Activated T-cell treated with anti-CD3 and anti-CD28 coated beads, Interleukin-2, amount 50 U/mL, for 4 hours (primary cell): Measurements from ENCODE around the gene TCERG1L. TPM values are rescaled to one million over a fixed set of nuclear protein-coding genes. Genes with fewer than 3 reads are reported as not detected.

Experiments used
- ATAC-seq, 2 donors: fragments of 200-7000 bp; cut with Tn5 transposase; one replicate each; pipeline ENCODE4 v1.10.0; 2021
- DNase-seq: peaks from one replicate; pipeline ENCODE4 v3.0.0-alpha.2; 2020
- H3K27me3 Mint-ChIP-seq: one replicate; pipeline ENCODE4 v1.8.0; 2021; ENCODE audit warnings: low read depth, mixed read lengths
- H3K36me3 Mint-ChIP-seq: one replicate; pipeline ENCODE4 v1.8.0; 2022; ENCODE audit warnings: mixed read lengths; ENCODE audit not compliant: insufficient read depth
- H3K4me1 Mint-ChIP-seq: one replicate; pipeline ENCODE4 v1.8.0; 2021; ENCODE audit warnings: low read depth, mixed read lengths
- H3K4me3 Mint-ChIP-seq: one replicate; pipeline ENCODE4 v1.8.0; 2021; ENCODE audit warnings: mild to moderate bottlenecking, moderate library complexity, mixed read lengths
- H3K9me3 Mint-ChIP-seq: one replicate; pipeline ENCODE4 v1.8.0; 2021; ENCODE audit warnings: mixed read lengths
- total RNA-seq, 3 donors: library from RNA; stranded (reverse); gene quantifications; one replicate each; pipeline ENCODE4 v1.2.1, GENCODE V29; 2021

Gene TCERG1L
- total RNA-seq, 3 donors from 2014 or later: 0.11 to 0.13 TPM; not detected in 1

DNA sequence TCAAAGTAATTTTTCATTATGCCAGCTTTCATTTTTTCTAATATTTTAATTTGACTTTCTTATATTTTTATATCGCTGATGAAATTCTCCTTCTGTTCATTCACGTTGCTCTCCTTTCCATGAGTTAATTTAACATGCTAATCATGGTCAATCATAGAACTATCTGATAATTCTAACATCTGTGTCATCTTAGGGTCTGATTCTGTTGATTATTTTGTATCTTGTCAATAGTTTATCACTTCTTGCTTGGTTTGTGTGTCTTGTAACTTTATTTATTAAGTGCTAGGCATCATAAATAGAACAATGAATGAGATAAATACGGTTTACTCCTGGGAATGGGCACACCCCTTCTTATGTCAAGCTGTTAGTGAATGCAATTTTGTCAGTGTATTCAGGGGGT is 11.0 kb downstream of the TCERG1L start:
- Mint-ChIP-seq H3K9me3 (peaks cover 18% of the 10 kb centered on the region), H3K36me3 (no peaks in the 10 kb centered on the region), H3K4me1 (no peaks in the 10 kb centered on the region), H3K27me3 (peaks cover 2% of the 10 kb centered on the region), H3K4me3 (no peak overlapping the region)
- DNase-seq (no peak), ATAC-seq (no peak)

DNA sequence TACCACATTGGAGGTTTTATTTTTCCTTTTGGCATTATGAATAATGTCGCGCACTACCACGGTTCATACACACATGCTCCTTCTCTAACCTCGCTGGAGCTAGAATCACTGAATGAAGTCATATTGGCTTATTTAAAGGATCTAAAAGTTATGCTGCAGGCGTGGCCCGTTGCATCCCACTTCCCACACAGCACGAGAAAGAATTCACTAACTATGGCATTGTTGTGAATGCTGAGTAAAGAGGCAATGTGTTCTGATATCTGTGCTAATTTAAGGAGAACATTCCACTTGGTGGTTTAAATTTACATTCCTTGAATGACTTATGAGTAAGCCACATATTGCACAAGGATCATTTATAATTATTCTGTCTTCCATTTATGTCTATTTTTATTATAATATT is 20.7 kb downstream of the TCERG1L start:
- Mint-ChIP-seq H3K36me3 (no peaks in the 10 kb centered on the region), H3K4me1 (no peaks in the 10 kb centered on the region)

DNA sequence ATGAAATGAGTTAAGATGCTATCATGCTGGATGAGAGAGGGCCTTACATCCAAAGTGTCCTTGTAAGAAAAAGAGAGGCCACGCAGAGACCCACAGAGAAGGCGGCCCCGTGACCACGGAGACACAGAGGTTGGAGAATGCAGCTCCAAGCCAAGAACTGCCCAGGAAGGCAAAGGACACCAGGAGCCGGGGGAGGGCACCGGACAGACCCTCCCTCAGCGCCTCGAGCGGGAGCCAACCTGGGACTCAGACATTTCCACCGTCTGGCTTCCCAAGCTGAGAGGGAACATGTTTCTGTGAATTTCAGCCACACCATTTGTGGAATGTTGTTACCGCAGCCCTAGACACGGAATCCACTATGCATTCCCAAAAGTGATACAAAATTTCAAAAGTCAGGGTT is 22.9 kb downstream of the TCERG1L start:
- H3K4me3 Mint-ChIP-seq: no peak overlapping the region
- no peaks in the 10 kb centered on the region for H3K4me1 Mint-ChIP-seq
- peaks cover 5% of the 10 kb centered on the region for H3K9me3 Mint-ChIP-seq
- no peaks in the 10 kb centered on the region for H3K27me3 Mint-ChIP-seq
- ATAC-seq (no peak), DNase-seq (no peak)
- H3K36me3 Mint-ChIP-seq: no peaks in the 10 kb centered on the region

More for the DNA sequence above, 20.7 kb downstream of the TCERG1L start:
- H3K27me3 Mint-ChIP-seq: no peaks in the 10 kb centered on the region
- no peak overlapping the region for H3K4me3 Mint-ChIP-seq
- no peak for ATAC-seq
- peaks cover 5% of the 10 kb centered on the region for H3K9me3 Mint-ChIP-seq
- no peak for DNase-seq

DNA sequence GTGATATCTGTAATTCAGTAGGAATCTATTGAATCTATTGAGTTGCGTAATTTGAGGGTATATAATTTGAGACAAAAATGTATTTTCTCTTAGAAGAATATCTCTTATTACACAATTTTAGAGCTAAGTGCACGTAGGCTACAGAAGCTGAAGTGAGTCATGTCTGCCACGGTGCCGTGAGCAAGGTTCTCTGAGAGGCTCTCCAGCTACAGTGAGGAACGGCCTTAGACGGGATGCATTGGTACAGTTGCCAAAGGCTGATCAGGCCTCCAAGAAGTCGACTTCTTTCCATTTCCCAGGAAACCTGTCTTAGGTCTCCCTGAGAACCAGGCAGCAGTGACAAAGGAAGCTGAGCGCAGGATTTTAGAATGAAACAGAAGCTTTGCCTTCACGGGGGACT is 28.6 kb downstream of the TCERG1L start:
- Mint-ChIP-seq H3K27me3 (no peaks in the 10 kb centered on the region), H3K36me3 (no peaks in the 10 kb centered on the region), H3K4me1 (no peaks in the 10 kb centered on the region), H3K4me3 (no peak overlapping the region), H3K9me3 (peaks cover 5% of the 10 kb centered on the region)
- DNase-seq: no peak
- no peak for ATAC-seq

DNA sequence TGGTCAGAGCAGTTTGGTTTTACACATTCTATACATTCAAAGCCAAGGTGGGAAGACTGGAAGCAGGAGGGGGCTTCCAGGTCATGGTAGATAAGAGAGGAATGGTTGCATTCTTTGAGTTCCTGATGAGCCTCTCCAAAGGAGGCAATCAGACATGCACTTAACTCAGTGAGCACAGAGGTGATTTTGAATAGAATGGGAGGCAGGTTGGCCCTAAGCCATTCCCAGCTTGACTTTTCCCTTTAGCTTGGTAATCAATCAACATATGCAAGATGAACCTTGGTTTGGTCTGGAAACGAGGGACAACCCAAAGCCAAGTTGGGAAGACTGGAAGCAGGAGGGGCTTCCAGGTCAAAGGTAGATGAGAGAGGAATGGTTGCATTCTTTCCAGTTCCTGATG is 31.4 kb downstream of the TCERG1L start:
- no peaks in the 10 kb centered on the region for H3K4me1 Mint-ChIP-seq
- ATAC-seq (no peak), DNase-seq (no peak)
- no peak overlapping the region for H3K4me3 Mint-ChIP-seq
- no peaks in the 10 kb centered on the region for H3K9me3 Mint-ChIP-seq
- H3K36me3 Mint-ChIP-seq: no peaks in the 10 kb centered on the region
- no peaks in the 10 kb centered on the region for H3K27me3 Mint-ChIP-seq

DNA sequence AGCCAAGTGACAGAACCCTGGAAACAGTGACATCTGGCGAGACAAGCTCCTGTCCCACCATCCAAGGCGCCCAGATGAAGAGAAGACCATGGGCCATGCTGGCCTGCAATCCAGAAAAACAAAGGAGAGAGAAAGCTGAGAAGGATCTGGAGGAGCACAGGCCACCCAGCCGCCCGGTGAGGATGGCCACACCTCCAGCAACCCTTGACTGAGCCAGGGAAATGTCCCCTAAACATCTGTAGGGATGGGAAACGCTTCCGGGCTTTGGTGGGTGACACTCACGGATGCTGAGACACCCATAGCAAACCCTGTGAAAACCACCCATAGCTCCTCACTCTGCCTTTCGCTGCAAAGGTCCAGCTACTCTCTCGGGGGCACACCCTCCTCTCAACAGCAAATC is 32.0 kb downstream of the TCERG1L start:
- no peaks in the 10 kb centered on the region for H3K4me1 Mint-ChIP-seq

DNA sequence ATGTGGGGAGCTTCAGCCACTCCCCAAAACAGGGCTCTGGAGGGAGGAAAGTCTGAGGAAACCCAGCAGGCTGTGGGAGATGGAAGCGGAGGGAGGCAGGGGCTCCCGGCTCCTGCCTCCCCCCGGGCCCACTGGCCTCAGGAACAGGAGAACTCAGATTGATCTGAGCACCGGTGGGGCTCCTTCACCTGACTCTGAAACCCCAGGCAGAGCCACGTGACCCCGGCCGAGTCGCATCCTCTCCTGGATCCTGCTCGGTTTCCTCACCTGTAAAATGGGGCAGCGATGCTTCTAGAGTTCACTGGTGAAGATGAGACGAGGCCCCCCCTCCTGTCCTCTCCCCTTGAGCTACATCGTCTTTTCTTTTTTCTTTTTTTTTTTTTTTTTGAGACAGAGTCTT is 33.6 kb downstream of the TCERG1L start:
- Mint-ChIP-seq H3K36me3 (no peaks in the 10 kb centered on the region), H3K9me3 (no peaks in the 10 kb centered on the region), H3K27me3 (no peaks in the 10 kb centered on the region), H3K4me1 (no peaks in the 10 kb centered on the region), H3K4me3 (no peak overlapping the region)
- ATAC-seq: no peak
- no peak for DNase-seq

More for the DNA sequence above, 32.0 kb downstream of the TCERG1L start:
- DNase-seq (no peak), ATAC-seq (no peak)
- no peaks in the 10 kb centered on the region for H3K27me3 Mint-ChIP-seq
- no peak overlapping the region for H3K4me3 Mint-ChIP-seq
- no peaks in the 10 kb centered on the region for H3K36me3 Mint-ChIP-seq
- no peaks in the 10 kb centered on the region for H3K9me3 Mint-ChIP-seq

DNA sequence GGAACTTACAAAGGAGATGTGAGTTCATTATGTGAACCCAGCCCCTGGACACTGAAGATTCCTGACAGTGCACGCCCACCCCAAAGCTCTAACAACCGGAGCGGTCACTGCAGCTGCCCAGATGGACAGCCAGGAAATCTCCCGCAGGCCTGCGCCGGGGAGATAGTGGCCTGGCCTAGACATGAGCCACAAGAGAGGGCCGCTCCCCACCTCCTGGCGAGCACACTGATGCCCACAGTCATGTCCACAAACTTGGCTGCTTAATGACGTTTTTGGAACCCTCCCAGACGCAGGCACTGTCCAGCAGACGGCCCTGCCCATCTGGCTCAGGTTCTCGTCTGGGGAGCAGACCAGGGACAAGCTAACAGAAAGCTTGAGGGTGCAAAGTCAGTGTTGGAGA is 34.2 kb downstream of the TCERG1L start:
- Mint-ChIP-seq H3K9me3 (no peaks in the 10 kb centered on the region), H3K4me1 (no peaks in the 10 kb centered on the region), H3K27me3 (no peaks in the 10 kb centered on the region), H3K36me3 (no peaks in the 10 kb centered on the region), H3K4me3 (no peak overlapping the region)
- ATAC-seq: no peak
- no peak for DNase-seq

DNA sequence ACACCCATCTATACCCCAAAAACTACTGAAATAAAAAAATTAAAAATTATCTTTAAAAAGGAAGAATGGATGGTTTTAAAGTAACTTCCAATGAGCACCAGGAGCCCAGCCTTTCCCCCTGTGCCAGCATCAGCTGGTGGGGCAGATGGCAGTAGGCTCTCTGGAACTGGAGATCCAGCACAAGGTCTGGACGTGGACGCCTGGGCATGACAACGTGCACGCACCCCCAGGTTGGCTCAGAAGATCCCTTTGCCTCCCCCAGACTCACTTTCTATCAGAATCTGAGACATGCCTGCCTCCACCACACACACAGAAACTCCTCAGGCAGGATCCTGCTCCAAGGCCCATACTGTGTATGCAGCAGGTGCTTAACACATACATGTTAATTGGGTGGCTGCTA is 35.8 kb downstream of the TCERG1L start:
- Mint-ChIP-seq H3K4me3 (no peak overlapping the region), H3K36me3 (no peaks in the 10 kb centered on the region), H3K4me1 (no peaks in the 10 kb centered on the region), H3K9me3 (no peaks in the 10 kb centered on the region), H3K27me3 (no peaks in the 10 kb centered on the region)
- ATAC-seq (no peak), DNase-seq (no peak)

DNA sequence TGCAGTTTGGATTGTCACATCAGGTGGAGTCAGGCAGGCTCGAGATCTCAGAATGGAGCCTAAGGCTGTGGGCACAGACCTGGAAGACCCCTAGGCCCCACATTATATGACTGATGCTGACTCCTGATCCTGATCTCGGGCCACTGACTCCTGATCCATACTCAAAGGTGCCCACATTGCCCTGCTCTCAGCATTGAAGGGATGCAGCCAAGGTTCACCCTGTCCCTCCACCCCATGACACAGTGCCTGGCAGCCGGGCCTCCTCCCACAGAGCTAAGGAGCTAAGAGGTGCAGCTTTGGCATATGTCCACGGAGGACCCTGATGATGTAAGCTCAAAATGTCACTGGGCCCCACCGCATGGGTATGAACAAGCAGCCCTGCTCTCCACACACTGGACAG is 36.6 kb downstream of the TCERG1L start:
- no peak for DNase-seq
- Mint-ChIP-seq H3K27me3 (no peaks in the 10 kb centered on the region), H3K36me3 (no peaks in the 10 kb centered on the region), H3K4me1 (no peaks in the 10 kb centered on the region), H3K9me3 (no peaks in the 10 kb centered on the region), H3K4me3 (no peak overlapping the region)
- no peak for ATAC-seq

DNA sequence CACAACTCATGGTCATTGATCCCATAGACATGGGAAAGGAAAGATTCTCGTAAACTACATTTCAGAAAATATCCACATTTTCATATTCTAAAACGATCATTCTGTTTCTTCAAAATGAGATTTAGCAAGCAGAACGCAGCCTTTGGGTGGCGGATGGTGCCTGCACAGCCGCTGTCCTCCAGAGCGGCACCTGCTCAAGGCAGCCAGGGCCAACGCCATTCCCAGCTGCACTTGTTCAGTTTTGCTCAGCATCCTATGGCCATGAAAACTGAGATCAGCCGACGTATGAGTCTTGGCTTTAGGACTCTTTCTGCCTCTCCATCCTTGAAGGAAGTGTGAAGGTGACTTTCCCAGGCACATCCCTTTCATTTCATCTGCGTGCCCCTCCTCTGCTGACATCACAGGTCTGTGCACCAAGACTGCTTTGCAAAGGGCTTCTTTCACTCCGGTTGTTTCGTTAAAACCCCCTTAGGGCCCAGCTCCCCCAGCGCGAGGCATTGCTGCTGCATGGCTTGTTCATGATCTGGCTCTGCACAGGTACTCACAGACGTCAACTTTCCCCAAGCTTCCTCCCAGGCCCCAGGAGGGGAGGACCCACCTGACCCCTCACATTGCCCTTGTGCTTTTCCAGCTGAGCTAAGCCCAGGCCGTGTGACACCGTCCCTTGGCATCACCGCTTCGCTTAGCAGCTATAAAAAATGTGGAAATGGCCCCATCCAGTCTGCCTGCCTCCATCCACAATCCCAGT is 37.2 kb downstream of the TCERG1L start:
- H3K4me1 Mint-ChIP-seq: no peaks in the 10 kb centered on the region
- H3K27me3 Mint-ChIP-seq: no peaks in the 10 kb centered on the region
- H3K9me3 Mint-ChIP-seq: no peaks in the 10 kb centered on the region
- DNase-seq: no peak
- H3K4me3 Mint-ChIP-seq: no peak overlapping the region
- H3K36me3 Mint-ChIP-seq: no peaks in the 10 kb centered on the region
- ATAC-seq: no peak

DNA sequence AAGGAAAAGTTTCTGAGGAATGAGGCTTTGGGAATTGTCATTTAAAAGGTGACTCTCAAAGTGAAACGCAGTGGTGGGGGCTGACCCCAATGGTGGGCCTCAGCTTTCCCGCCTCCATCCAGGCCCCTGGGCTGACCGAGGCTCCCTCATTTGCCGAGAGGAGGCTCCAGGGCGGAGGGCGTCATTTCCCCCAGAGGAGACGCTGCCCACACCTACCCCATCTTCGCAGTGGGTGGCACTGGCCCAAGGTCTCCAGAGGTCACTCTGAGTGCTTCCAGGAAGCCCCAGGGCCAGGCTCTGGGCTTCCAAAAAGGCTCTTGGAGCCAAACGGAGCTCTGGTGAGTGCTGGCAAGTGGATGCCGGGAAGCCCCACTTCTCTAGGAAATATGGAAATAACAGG is 38.0 kb downstream of the TCERG1L start:
- Mint-ChIP-seq H3K27me3 (no peaks in the 10 kb centered on the region), H3K4me3 (no peak overlapping the region), H3K9me3 (no peaks in the 10 kb centered on the region), H3K36me3 (no peaks in the 10 kb centered on the region), H3K4me1 (no peaks in the 10 kb centered on the region)
- ATAC-seq (no peak), DNase-seq (no peak)

DNA sequence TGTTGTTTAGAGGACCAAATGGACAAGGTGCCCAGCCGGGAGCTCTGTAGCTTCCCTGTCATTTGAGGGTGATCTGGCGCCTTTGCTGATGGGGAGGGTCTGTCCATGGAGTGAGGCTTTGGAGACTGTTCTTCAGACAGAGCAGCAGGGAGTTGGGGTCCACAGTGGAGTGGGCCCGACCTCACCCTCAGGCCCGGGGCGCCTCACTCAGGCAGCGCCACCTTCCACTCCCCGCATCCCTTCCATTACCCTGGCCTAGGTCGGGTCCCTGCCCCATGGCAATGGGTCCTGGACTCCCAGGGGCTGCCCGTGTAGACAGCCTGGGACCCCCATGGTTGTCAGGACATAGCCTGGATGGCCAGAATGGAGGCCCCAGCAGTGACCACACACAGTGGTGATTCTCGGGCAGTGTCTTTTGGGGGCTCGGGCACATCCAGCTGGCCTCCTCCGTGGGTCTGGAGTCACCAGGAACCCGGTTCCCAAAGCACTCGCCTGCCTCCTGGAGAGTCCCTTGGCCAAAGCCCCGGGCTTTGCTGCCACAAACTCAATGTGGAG is 38.5 kb downstream of the TCERG1L start:
- DNase-seq (no peak), ATAC-seq (no peak)
- Mint-ChIP-seq H3K4me3 (no peak overlapping the region), H3K27me3 (no peaks in the 10 kb centered on the region), H3K4me1 (no peaks in the 10 kb centered on the region), H3K36me3 (no peaks in the 10 kb centered on the region), H3K9me3 (no peaks in the 10 kb centered on the region)

DNA sequence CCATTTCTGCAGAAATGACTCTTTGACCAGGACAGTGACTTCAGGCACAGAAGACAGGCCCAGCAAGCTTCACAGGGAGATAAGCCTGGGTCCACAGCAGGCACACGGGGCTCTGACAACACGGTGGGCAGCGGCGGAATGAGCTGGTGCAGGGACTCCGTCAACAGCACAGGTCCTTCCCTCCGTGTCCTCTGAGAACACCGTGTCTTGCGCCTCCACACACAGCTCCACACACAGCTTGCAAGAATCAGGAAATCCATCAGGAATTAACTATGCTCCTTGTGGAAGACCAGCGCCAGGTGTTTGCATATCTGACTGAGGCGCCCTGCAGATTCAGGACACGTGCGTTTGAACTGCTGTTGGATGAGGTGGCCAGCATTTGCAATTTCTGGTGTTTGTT is 39.6 kb downstream of the TCERG1L start:
- Mint-ChIP-seq H3K9me3 (no peaks in the 10 kb centered on the region), H3K36me3 (no peaks in the 10 kb centered on the region), H3K4me1 (no peaks in the 10 kb centered on the region), H3K27me3 (no peaks in the 10 kb centered on the region), H3K4me3 (no peak overlapping the region)
- DNase-seq (no peak), ATAC-seq (no peak)

DNA sequence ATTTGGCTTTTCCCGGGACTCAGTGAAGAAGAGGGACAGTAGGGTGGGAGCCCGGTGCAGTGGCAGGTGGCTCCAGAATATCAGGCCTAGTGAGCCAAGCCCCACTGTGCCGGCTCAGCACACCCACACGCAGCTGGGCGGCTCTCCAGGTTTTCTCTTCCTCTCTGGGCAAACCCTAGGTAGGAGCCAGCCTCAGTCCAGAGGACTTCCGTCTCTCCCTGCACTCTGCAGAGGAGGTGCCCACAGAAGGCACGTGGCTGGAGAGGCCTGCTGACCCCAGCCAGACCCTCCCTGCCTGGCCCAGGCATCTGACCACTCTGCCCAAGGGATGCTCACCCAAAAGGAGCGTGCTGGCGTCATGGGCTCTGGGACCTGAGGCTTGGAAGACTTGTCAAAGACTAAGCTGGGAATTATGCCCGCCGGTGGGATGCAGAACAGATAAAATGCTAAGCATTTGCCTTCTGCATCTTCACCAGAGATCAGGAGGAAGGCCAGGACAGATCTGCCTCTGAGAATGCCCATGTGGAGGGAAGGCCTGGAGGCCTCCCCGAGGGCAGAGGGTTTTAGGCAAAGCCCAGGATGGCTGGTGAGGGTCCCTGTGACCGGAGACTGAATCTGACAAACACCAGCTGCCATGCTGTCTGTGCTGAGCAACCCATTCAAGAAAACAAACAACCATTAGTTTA is 40.2 kb downstream of the TCERG1L start:
- H3K4me1 Mint-ChIP-seq: no peaks in the 10 kb centered on the region
- no peaks in the 10 kb centered on the region for H3K36me3 Mint-ChIP-seq
- no peak overlapping the region for H3K4me3 Mint-ChIP-seq
- H3K9me3 Mint-ChIP-seq: no peaks in the 10 kb centered on the region
- no peak for DNase-seq
- no peak for ATAC-seq
- no peaks in the 10 kb centered on the region for H3K27me3 Mint-ChIP-seq
